HG02571 (cell line): Measurements from ENCODE around the gene GPR150.
"Not testable (repeated sequence)": the region's sequence is repeated elsewhere in the genome, so short reads cannot be mapped to it uniquely, and the experiment has no call there.

ENCODE experiments used
- ATAC-seq: cut with Tn5 transposase; IDR thresholded peaks from one replicate; pipeline ENCODE4 v1.9.1; 2021; ENCODE audit warnings: mild to moderate bottlenecking, moderate library complexity; ENCODE audit not compliant: unreplicated experiment

Gene GPR150

DNA sequence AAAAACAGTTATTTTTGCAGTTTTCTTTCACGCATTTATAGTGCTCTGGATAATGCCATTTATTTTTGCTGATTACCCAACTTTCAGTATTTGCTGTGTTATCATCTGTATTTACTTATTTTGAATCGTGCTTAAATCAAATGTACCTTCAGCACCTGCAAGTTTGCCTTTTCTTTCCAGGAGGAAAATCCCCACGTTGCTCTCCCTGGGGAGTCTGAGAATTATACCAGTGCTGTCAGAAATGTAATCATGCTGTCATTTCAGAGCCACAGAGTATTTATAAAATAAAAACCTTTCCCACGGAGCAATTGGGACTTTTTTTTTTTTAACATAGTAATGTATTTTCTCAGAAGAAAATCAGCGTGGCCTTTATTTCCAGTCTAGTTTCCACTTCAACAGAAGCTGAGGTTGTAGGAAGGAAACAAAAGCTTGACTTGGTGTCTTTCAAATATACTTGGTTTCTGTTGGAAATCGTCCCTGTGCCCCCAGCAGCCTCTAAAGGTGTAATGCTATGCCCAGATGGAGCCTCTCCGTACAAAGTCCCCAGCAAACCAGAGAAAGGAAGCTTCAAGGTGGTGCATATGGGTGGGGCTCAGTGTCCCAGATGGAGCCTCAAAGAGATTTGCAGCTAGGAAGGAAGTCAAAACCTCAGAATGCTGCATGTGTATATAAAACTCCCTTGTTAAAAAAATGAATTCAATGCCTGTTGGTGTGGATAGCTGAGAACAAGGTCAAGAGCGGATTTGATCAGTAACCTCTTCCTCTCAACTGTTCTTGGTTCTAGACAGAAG is 2.1 kb downstream of the GPR150 start:
- no peak for ATAC-seq

- ATAC-seq = no peak
Observed at GRCh38 chr5:95623706-95624105, 3.8 kb downstream of the GPR150 start.

- no peak for ATAC-seq
Observed at GRCh38 chr5:95624368-95624767, 4.5 kb downstream of the GPR150 start.

DNA sequence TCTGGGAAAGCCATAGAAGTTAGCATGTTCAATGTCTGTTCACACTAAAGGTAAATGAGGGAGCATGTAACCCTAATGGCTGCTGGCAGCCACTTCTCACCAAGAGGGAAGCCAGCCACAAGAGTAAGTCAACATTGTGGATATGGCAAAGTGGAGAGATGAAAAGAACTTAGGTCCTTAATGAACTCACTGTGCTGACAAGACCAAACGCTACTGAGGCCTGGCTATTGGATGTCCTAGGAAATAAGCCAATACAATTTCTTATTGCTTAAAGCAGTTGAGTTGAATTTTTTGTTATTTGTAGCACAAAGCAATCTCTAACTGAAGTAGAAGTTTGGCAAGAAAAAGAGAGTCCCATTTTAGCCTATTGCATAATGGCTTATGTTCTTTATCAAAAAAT is 6.8 kb downstream of the GPR150 start:
- no peak for ATAC-seq

DNA sequence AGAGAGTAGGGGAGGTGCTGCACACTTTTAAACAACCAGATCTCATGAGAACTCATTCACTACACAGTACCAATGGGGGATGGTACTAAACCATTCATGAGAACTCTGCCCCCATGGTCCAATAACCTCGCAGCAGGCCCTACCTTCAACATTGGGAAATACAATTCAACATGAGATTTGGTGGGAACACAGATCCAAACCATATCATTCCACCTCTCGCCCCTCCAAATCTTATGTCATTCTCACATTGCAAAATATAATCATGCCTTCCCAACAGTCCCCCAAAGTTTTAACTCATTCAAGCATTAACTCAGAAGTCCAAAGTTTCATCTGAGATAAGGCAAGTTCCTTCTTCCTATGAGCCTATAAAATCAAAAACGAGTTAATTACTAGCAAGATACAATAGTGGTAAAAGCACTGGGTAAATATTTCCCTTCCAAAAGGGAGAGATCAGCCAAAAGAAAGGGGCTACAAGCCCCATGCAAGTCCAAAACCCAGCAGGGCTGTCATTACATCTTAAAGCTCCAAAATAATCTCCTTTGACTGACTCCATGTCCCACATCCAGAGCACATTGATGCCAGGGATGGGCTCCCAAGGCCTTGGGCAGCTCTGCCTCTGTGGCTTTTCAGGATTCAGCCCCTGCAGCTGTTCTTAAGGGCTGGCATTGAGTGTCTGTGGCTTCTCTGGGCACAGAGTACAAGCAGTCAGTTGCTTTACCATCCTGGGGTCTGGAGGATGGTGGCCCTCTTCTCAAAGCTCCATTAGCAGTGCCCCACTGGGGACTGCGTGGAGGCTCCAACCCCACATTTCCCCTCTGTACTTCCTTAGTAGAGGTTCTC is 8.3 kb downstream of the GPR150 start:
- ATAC-seq = no peak

DNA sequence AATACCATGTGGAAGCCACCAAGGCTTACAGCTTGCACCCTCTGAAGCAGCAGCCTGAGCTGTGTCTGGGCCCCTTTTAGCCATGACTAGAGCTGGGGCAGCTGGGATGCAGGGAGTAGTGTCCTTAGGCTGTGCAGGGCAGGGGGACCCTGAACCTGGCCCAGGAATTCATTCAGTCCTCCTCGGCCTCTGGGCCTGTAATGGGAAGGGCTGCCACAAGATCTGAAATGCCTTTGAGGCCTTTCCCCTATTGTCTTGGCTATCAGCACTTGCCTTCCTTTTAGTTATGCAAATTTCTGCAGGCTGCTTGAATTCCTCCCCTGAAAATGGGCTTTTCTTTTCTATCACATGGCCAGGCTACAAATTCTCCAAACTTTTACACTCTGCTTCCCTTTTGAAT is 9.0 kb downstream of the GPR150 start:
- no peak for ATAC-seq

GRCh38 chr5:95630394-95630917 is 10.6 kb downstream of the GPR150 start:
- no peak for ATAC-seq

DNA sequence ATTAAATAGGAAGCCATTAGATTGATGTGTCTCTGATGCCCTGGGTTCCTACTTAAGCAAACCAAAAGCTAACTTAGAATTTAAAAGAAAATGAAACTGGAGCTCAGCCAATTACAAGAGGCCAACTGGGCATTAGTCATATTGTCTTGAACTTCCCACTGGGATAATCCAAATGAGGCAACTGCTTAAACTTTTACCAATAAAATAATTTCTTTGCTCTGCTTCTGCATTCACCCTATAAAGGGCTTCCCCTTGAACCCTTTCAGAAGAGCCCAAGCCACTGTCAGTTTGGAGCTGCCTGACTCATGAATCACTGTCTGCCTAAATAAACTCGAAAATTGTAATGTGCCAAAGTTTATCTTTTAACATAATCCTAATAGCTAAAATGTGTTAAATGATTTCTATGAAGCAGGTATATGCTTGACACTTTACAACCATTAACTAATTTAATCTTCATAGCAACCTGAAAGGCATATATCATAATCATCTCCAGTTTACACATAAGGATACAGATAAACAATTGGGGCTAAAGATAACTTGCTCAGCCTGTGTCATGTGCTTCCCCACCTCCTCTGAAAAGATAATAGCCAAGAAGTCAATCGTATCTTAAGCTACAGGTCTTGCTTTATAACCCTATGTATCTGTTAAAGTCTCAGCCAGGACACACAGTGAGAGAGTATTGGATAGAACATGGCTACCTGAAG is 11.5 kb downstream of the GPR150 start:
- ATAC-seq = no peak

DNA sequence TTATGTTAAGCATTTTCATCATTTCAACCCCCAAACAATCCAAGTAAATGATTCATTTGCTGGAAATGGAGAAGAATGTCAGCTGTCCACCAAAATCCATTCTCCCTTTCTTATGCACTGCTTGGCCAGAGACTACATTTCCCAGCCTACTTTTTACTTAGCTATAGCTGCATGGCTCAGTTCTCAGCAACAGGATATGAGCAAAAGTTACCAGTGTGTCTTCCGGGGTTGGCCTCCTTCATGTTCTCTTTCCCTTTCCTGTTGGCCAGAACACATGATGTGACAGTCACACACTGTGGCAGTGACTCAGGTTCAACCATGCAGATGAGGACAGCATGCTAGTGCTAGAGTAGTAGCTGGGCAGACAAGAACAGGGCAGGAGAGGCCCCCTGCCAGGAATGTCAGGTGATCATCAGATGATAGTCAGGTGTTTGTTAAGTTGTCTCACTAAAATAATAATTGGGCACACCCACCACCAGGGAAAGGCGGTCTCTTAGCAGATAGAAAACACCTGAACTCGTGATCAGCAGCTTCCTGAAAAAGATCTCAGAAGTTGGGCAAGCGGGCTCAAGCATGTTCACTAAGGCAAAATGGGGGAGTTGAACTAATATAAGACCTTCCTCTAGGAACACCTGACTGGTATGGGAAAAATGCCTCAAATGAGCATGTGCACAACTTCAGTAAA is 12.2 kb downstream of the GPR150 start:
- ATAC-seq = peak; percentile 72

- not testable (repeated sequence) for ATAC-seq
Observed at GRCh38 chr5:95632942-95633341, 13.1 kb downstream of the GPR150 start.

DNA sequence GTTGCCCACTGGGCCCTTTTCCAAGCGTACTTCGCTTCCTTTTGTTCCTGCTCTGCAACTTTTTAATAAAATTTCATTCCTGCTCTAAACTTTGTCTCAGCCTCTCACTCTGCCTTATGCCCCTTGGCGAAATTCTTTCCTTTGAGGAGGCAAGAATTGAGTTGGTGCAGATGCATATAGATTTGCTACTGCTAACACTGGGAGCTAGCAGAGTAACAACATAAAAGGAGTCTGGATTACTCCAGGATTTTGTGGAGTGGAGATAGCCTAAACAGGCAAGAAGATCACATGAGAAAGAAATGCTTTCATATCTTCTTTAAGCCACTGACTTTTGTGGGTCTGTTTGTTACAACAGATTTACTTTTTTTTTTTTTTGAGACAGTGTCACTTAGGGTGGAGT is 13.8 kb downstream of the GPR150 start:
- no peak for ATAC-seq

DNA sequence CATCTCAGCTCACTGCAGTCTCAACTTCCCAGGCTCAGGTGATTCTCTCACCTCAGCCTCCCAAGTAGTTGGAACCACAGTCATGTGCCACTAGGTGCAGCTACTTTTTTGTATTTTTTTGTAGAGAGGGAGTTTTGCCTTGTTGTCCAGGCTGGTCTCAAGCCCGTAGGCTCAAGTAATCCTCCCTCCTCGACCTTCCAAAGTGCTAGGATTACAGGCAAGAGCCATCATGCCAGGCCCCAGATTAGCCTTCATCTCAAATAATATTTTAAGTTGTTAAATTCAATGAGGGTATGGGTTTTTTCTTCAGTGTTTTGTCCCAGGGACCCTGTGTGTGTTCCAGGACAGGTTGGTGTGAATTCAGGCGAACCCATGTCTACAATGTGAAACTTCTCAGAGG is 14.2 kb downstream of the GPR150 start:
- no peak for ATAC-seq

- no peak for ATAC-seq
Observed at GRCh38 chr5:95638632-95639031, 18.7 kb downstream of the GPR150 start.

- ATAC-seq = no peak
Observed at GRCh38 chr5:95641741-95642220, 21.9 kb downstream of the GPR150 start.

DNA sequence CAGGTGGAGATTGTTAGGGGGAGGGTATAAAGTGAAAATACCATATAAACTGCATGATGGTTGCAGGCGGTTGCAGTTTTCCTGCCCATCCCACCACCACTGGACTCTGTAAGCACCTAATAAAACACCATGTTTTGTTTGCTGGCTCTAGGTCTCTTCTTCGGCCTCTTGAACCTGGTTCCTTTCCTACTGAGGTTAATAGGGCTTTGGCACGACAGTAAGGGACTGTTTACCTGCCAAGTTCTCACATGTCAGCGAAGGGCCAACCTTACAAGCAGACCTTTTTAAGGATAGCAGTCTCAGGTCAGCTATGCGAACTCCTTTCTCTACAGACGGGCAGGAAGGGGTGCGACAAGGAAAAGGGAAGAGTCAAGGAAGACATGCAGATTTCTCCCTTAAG is 23.3 kb downstream of the GPR150 start:
- ATAC-seq = no peak

- no peak for ATAC-seq
Observed at GRCh38 chr5:95644351-95645042, 24.6 kb downstream of the GPR150 start.

DNA sequence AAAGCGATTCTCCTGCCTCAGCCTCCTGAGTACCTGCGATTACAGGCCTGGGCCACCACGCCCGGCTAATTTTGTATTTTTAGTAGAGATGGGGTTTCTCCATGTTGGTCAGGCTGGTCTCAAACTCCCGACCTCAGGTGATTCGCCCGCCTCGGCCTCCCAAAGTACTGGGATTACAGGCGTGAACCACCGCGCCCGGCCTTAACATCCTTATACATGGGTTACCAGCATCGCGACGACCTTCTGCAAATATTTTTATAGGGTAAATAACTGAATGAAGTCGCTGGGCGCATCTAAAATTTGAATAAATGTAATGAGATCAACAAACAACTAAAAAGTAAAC is 26.3 kb downstream of the GPR150 start:
- not testable (repeated sequence) for ATAC-seq

DNA sequence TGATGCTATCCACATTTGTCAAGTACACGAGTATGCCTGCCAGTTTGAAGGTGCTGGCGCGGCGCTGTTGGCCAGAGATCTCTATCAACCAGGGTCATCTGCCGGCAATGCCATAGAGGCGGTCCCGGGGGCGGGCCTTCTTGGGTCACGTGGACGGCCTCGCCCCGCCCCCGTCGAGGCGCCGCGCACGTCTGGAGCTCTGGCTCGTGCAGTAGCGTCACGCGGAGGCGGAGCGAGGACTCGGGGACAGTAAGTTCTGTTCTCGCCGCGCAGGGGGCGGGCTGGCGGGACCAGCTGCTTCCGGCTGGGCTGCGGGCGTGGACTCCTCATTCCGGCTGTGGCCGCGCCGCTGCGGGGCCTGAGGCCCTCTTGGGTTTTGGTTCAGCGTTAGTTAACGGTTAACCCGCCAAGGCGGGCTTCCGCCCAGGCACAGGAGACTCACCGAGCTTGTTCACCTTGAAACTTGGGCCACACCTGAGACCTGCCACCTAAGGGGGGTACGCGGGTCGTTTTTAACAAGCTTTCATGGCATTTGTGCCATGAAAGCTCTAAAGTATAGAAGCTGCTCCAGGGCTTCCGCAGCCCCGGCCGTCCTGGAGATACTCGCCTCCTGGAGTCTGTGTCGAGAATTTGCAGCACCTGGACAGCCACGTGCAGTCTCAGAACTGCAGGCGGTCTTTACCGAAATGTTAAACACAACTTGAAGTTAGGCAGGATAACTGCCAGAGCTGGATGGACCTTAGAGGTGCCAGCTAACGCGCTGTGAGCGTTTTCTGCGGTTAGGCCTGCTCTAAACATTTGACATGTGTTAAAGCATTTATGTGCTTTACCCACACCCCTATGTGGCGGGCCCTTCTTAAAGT is 26.9 kb downstream of the GPR150 start, which contains the start of gene RFESD:
RFESD (plus strand) TSS at position 209 of the 863 bp plus-strand sequence. CDS start 5,495 bp downstream, outside the sequence.
- ATAC-seq = peak; percentile 96
